ENCODE measurements around the gene CCDC152. TPM values are rescaled to one million over a fixed set of nuclear protein-coding genes. Genes with fewer than 3 reads are reported as not detected.

Gene CCDC152
- total RNA-seq, 1 donor from 2014 or later = not detected

DNA sequence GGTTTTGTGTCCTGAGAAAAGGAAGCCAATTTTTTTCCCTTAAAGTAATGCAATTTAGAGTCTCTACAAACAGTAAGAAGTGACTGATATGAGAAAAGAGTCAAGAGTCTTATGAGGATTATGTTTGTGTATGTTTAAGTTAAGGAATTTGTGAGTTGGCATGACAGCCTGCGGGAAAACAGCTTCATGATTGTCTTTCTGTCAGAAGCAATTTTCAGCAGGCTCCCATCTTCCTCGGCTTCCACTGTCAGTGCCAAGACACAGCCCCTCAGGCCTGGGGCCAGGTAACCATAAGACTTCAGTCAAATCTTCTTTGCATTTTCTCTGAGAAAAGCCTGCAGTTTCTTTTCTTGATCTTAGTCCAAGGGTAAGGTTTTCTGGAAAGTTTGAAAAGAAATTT lies 72.1 kb downstream of the CCDC152 start:
- no peak for DNase-seq (ENCODE audit: low spot score in 2 of 2)
- intact Hi-C loops (cut with DNase I) = no loop called here
- TF ChIP-seq, protein P1, sequence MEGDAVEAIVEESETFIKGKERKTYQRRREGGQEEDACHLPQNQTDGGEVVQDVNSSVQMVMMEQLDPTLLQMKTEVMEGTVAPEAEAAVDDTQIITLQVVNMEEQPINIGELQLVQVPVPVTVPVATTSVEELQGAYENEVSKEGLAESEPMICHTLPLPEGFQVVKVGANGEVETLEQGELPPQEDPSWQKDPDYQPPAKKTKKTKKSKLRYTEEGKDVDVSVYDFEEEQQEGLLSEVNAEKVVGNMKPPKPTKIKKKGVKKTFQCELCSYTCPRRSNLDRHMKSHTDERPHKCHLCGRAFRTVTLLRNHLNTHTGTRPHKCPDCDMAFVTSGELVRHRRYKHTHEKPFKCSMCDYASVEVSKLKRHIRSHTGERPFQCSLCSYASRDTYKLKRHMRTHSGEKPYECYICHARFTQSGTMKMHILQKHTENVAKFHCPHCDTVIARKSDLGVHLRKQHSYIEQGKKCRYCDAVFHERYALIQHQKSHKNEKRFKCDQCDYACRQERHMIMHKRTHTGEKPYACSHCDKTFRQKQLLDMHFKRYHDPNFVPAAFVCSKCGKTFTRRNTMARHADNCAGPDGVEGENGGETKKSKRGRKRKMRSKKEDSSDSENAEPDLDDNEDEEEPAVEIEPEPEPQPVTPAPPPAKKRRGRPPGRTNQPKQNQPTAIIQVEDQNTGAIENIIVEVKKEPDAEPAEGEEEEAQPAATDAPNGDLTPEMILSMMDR (IDR thresholded peaks at IDR 0.05) = no peak
- H3K27ac ChIP-seq = no peak overlapping the region
- H3K27me3 ChIP-seq = no peaks in the 10 kb centered on the region
- H3K4me1 ChIP-seq = no peaks in the 10 kb centered on the region
- no peaks in the 10 kb centered on the region for H3K9me3 ChIP-seq
- no peaks in the 10 kb centered on the region for H3K36me3 ChIP-seq
- H3K4me3 ChIP-seq = no peak overlapping the region

GRCh38 chr5:42830924-42831323 lies 74.3 kb downstream of the CCDC152 start:
- H3K27ac ChIP-seq = no peak overlapping the region
- no peaks in the 10 kb centered on the region for H3K36me3 ChIP-seq
- intact Hi-C loops (cut with DNase I) = no loop called here
- no peak overlapping the region for H3K4me3 ChIP-seq
- no peak for DNase-seq (ENCODE audit: low spot score in 2 of 2)
- TF ChIP-seq, protein P1 (IDR thresholded peaks at IDR 0.05) = no peak
- H3K4me1 ChIP-seq = no peaks in the 10 kb centered on the region
- no peaks in the 10 kb centered on the region for H3K27me3 ChIP-seq
- H3K9me3 ChIP-seq = no peaks in the 10 kb centered on the region

- TF ChIP-seq, protein P1 (IDR thresholded peaks at IDR 0.05) = no peak
- Histone ChIP-seq H3K27me3 (no peaks in the 10 kb centered on the region), H3K36me3 (no peaks in the 10 kb centered on the region), H3K4me1 (no peaks in the 10 kb centered on the region), H3K9me3 (no peaks in the 10 kb centered on the region), H3K27ac (no peak overlapping the region), H3K4me3 (no peak overlapping the region)
- no peak for DNase-seq (ENCODE audit: low spot score in 2 of 2)
- intact Hi-C loops (cut with DNase I) = no loop called here
These were observed 75.4 kb downstream of the CCDC152 start for GRCh38 chr5:42832060-42832459.

DNA sequence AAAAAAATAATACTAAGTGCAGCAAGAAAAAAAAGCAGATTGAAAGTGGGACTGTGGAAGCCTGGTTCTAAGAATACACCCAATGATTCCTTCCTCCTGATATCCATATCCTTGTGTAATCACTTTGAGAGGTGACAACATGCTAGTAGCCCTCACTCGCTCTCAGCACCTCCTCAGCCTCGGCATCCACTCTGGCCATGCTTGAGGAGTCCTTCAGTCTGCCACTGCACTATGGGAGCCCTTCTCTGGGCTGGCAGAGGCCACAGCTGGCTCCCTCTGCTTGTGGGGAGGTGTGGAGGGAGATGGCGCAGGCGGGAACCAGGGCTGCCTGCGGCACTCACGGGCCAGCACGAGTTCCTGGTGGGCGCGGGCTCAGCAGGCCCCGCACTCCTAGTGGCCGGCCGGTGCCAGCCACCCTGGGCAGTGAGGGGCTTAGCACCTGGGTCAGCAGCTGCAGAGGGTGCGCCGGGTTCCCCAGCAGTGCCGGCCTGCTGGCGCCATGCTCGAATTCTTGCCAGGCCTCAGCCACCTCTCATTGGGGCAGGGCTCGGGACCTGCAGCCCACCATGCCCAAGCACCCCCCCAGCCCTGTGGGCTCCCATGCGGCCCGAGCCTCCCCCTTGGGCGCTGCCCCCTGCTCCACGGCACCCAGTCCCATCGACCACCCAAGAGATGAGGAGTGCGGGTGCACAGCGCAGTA lies 79.6 kb downstream of the CCDC152 start:
- no peaks in the 10 kb centered on the region for H3K27me3 ChIP-seq
- DNase-seq (ENCODE audit: low spot score in 2 of 2) = no peak
- no peak overlapping the region for H3K27ac ChIP-seq
- H3K9me3 ChIP-seq = no peaks in the 10 kb centered on the region
- no peaks in the 10 kb centered on the region for H3K36me3 ChIP-seq
- TF ChIP-seq, protein P1 (IDR thresholded peaks at IDR 0.05) = no peak
- intact Hi-C loops (cut with DNase I) = no loop called here
- H3K4me1 ChIP-seq = peaks cover 3 to 4% of the 10 kb centered on the region in 2 donors
- no peak overlapping the region for H3K4me3 ChIP-seq

DNA sequence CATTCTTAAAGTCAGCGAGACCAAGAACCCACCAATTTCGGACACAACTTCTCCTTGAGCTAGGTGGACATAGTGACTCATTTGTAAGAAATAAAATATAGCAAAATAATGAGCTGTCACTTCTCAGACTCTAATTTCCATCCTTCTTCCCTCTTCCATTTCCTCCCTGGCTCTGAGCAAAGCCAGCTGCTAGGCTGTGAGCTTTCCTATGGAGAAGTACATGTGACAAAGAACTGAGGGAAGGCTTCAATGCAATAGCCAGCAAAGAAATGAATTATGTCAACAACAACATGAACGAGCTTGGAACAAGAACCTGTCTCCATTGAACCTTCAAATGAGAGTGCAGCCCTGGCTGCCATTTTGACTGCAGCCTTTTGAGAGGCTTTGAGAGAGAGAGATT lies 81.0 kb downstream of the CCDC152 start:
- no peak overlapping the region for H3K4me3 ChIP-seq
- no peak for DNase-seq (ENCODE audit: low spot score in 2 of 2)
- H3K9me3 ChIP-seq = no peaks in the 10 kb centered on the region
- H3K27me3 ChIP-seq = no peaks in the 10 kb centered on the region
- intact Hi-C loops (cut with DNase I) = no loop called here
- H3K27ac ChIP-seq = no peak overlapping the region
- H3K4me1 ChIP-seq = peaks cover 3 to 4% of the 10 kb centered on the region in 2 donors
- TF ChIP-seq, protein P1 (IDR thresholded peaks at IDR 0.05) = no peak
- H3K36me3 ChIP-seq = no peaks in the 10 kb centered on the region

Measured in ascending aorta (tissue), 2 donors.